GM18507 (cell line): ENCODE results near the gene PABPN1L.

Experiments
- DNase-seq: peaks from one replicate; pipeline ENCODE4 v3.0.0; 2011; ENCODE audit warnings: low read depth; ENCODE audit not compliant: insufficient read length; ENCODE audit errors: extremely low spot score
- FAIRE-seq: peaks from 2 replicates; lab custom pipeline; 2011; peaks lifted over from hg19 to GRCh38; lab: Jason Lieb, UNC

Gene PABPN1L

GRCh38 chr16:88856122-88856827 lies 10.2 kb downstream of the PABPN1L start:
- DNase-seq (no peak), FAIRE-seq (no peak)

GRCh38 chr16:88855736-88856121 lies 10.7 kb downstream of the PABPN1L start:
- FAIRE-seq (no peak), DNase-seq (no peak)

- no peak for DNase-seq
- no peak for FAIRE-seq
Observed at GRCh38 chr16:88855176-88855575, 11.3 kb downstream of the PABPN1L start.

- FAIRE-seq: no peak
- no peak for DNase-seq
Observed at GRCh38 chr16:88854306-88855111, 12.0 kb downstream of the PABPN1L start.

- FAIRE-seq (no peak), DNase-seq (no peak)
Observed at GRCh38 chr16:88853325-88853941, 13.0 kb downstream of the PABPN1L start.

GRCh38 chr16:88851616-88852015 lies 14.8 kb downstream of the PABPN1L start:
- no peak for FAIRE-seq
- no peak for DNase-seq

GRCh38 chr16:88850531-88851199 lies 15.8 kb downstream of the PABPN1L start:
- FAIRE-seq (no peak), DNase-seq (no peak)

- DNase-seq (no peak), FAIRE-seq (no peak)
Observed at GRCh38 chr16:88848557-88848956, 17.9 kb downstream of the PABPN1L start.

- DNase-seq: no peak
- FAIRE-seq: no peak
Observed at GRCh38 chr16:88847654-88848053, 18.8 kb downstream of the PABPN1L start.

- no peak for FAIRE-seq
- DNase-seq: no peak
Observed at GRCh38 chr16:88846088-88846487, 20.4 kb downstream of the PABPN1L start.

- DNase-seq (no peak), FAIRE-seq (no peak)
Observed at GRCh38 chr16:88844419-88845036, 21.9 kb downstream of the PABPN1L start.

- DNase-seq (no peak), FAIRE-seq (no peak)
Observed at GRCh38 chr16:88843256-88843655, 23.2 kb downstream of the PABPN1L start.

- DNase-seq: no peak
- FAIRE-seq: no peak
Observed at GRCh38 chr16:88842806-88843205, 23.7 kb downstream of the PABPN1L start.

GRCh38 chr16:88842308-88842756 lies 24.1 kb downstream of the PABPN1L start:
- DNase-seq (no peak), FAIRE-seq (no peak)

GRCh38 chr16:88841521-88842307 lies 24.7 kb downstream of the PABPN1L start:
- FAIRE-seq: no peak
- DNase-seq: no peak

GRCh38 chr16:88840600-88841215 lies 25.8 kb downstream of the PABPN1L start:
- DNase-seq: no peak
- FAIRE-seq: no peak

- no peak for FAIRE-seq
- no peak for DNase-seq
Observed at GRCh38 chr16:88839745-88840599, 26.5 kb downstream of the PABPN1L start.
